GM12878 (cell line): ENCODE results near the gene PROC. TPM values are rescaled to one million over a fixed set of nuclear protein-coding genes. Genes with fewer than 3 reads are reported as not detected.
A peak's percentile ranks its signal among the peaks of the same experiment; 100 is the strongest.

Experiments used
- ATAC-seq: fragments of 200-7000 bp; cut with Tn5 transposase; 3 replicates; pipeline ENCODE4 v1.9.1; 2020; ENCODE audit warnings: mild to moderate bottlenecking, moderate library complexity
- BruUV-seq: library from RNA; stranded (reverse); fragments of 400-500 nt; replicated peaks from 2 replicates; lab custom pipeline; 2021; lab: Mats Ljungman, UMichigan
- CTCF ChIA-PET: fragments of 300-600 bp; sonication (Branson Sonifier 250); formaldehyde crosslinking; extraction: SDS; loops from one replicate; lab custom pipeline; 2021; ENCODE audit warnings: inconsistent platforms; lab: Yijun Ruan, JAX
- POLR2A ChIA-PET: fragments of 350-600 bp; formaldehyde crosslinking; extraction: SDS; loops from one replicate; lab custom pipeline; 2021; ENCODE audit warnings: inconsistent platforms; lab: Charles Lee
- RAD21 ChIA-PET: fragments of 300-600 bp; sonication (Branson Sonifier 250); formaldehyde crosslinking; loops from one replicate; lab custom pipeline; 2023; ENCODE audit warnings: antibody characterized with exemption; ENCODE audit not compliant: unreplicated experiment; lab: Charles Lee
- SMC1A ChIA-PET: fragments of 300-600 bp; sonication (Branson Sonifier 250); formaldehyde crosslinking; loops from one replicate; lab custom pipeline; 2023; ENCODE audit not compliant: unreplicated experiment, uncharacterized antibody; lab: Charles Lee
- DNase-seq: peaks from one replicate; pipeline ENCODE4 v3.0.0-alpha.2; 2011; ENCODE audit warnings: low read depth, low spot score
- FAIRE-seq: peaks from 3 replicates; lab custom pipeline; 2011; peaks lifted over from hg19 to GRCh38; lab: Jason Lieb, UNC
- H2AFZ ChIP-seq: 2 replicates; pipeline ENCODE4 v1.6.0; 2011; ENCODE audit warnings: low read depth, low read length, control low read depth; ENCODE audit not compliant: control insufficient read depth
- H3K27ac ChIP-seq: 2 replicates; pipeline ENCODE4 v1.5.1; 2011; ENCODE audit warnings: control low read depth; ENCODE audit not compliant: control insufficient read depth, insufficient read depth
- H3K27me3 ChIP-seq, 2 experiments: replicated peaks in 1 of 2; 2 replicates each; pipeline versions ENCODE4 v1.6.0 to v1.6.1; 2011; ENCODE audit warnings: low read length in 1 of 2; ENCODE audit not compliant: control insufficient read depth in 2 of 2, insufficient read depth in 2 of 2
- H3K36me3 ChIP-seq, 2 experiments: 2 replicates each; pipeline ENCODE4 v1.5.1; 2011; ENCODE audit warnings: low read length in 1 of 2; ENCODE audit not compliant: control insufficient read depth in 2 of 2, insufficient read depth in 2 of 2
- H3K4me1 ChIP-seq: 2 replicates; pipeline ENCODE4 v1.6.1; 2011; ENCODE audit warnings: mild to moderate bottlenecking, low read length, moderate library complexity, mixed read lengths; ENCODE audit not compliant: control insufficient read depth, insufficient read depth
- H3K4me2 ChIP-seq: 2 replicates; pipeline ENCODE4 v1.6.0; 2011; ENCODE audit warnings: control low read depth; ENCODE audit not compliant: control insufficient read depth, insufficient read depth
- H3K4me3 ChIP-seq: fragments of 200-600 bp; sonication (generic); 2 replicates; pipeline ENCODE4 v1.5.1; 2016
- H3K79me2 ChIP-seq: 2 replicates; pipeline ENCODE4 v1.6.0; 2011; ENCODE audit warnings: low read length; ENCODE audit not compliant: control insufficient read depth, insufficient read depth
- H3K9ac ChIP-seq: 2 replicates; pipeline ENCODE4 v1.8.0; 2011; ENCODE audit warnings: low read length, control low read depth, mixed read lengths; ENCODE audit not compliant: control insufficient read depth, insufficient read depth
- H3K9me3 ChIP-seq: replicated peaks from 3 replicates; pipeline ENCODE4 v1.5.1; 2011; ENCODE audit warnings: mild to moderate bottlenecking, low read length; ENCODE audit not compliant: control insufficient read depth, insufficient read depth
- H4K20me1 ChIP-seq: 2 replicates; pipeline ENCODE4 v1.6.0; 2011; ENCODE audit not compliant: control insufficient read depth, insufficient read depth
- BCL11A ChIP-seq: IDR thresholded peaks from 2 replicates; pipeline ENCODE4 v1.6.1; 2011; ENCODE audit warnings: low read depth, low read length
- CHD2 ChIP-seq: IDR thresholded peaks from 2 replicates; pipeline ENCODE4 v1.6.1; 2011; ENCODE audit warnings: low read depth, low read length, improper control_type of control experiment, borderline replicate concordance
- CHD4 ChIP-seq: fragments of 200-600 bp; sonication (generic); IDR thresholded peaks from 2 replicates; pipeline ENCODE4 v1.6.1; 2016; ENCODE audit warnings: mild to moderate bottlenecking
- IRF4 ChIP-seq: IDR thresholded peaks from 2 replicates; pipeline ENCODE4 v1.6.1; 2011; ENCODE audit warnings: low read depth, low read length
- MTA3 ChIP-seq: IDR thresholded peaks from 2 replicates; pipeline ENCODE4 v1.6.1; 2012; ENCODE audit warnings: low read length, inconsistent platforms, borderline replicate concordance
- NRF1 ChIP-seq: conservative IDR thresholded peaks from 2 replicates; pipeline ENCODE4 v1.6.1; 2011; ENCODE audit warnings: mild to moderate bottlenecking, low read depth, low read length, improper control_type of control experiment
- PAX5 ChIP-seq: IDR thresholded peaks from 2 replicates; pipeline ENCODE4 v1.6.1; 2011; ENCODE audit warnings: low read depth, low read length, borderline replicate concordance
- PML ChIP-seq: IDR thresholded peaks from 2 replicates; pipeline ENCODE4 v1.6.1; 2012; ENCODE audit warnings: low read length, inconsistent platforms
- RAD21 ChIP-seq: IDR thresholded peaks from 2 replicates; pipeline ENCODE4 v1.6.1; 2011; ENCODE audit warnings: mild to moderate bottlenecking, low read depth, low read length, moderate library complexity; ENCODE audit not compliant: insufficient read depth
- RB1 ChIP-seq: fragments of 450-650 bp; formaldehyde crosslinking; IDR thresholded peaks from 2 replicates; pipeline ENCODE4 v1.6.1; 2017; ENCODE audit warnings: mild to moderate bottlenecking, borderline replicate concordance
- SMAD5 ChIP-seq: IDR thresholded peaks from 2 replicates; pipeline ENCODE4 v1.6.1; 2016; ENCODE audit warnings: antibody characterized with exemption, low read depth
- SMARCA5 ChIP-seq: fragments of 450-650 bp; IDR thresholded peaks from 2 replicates; pipeline ENCODE4 v1.6.1; 2017; ENCODE audit warnings: mild to moderate bottlenecking
- SPI1 ChIP-seq: IDR thresholded peaks from 2 replicates; pipeline ENCODE4 v1.6.1; 2011; ENCODE audit warnings: low read depth, mild to moderate bottlenecking, low read length, moderate library complexity, borderline replicate concordance; ENCODE audit not compliant: insufficient read depth
- STAT1 ChIP-seq: fragments of 450-650 bp; conservative IDR thresholded peaks from 2 replicates; pipeline ENCODE4 v1.6.1; 2014; ENCODE audit warnings: antibody characterized with exemption, mild to moderate bottlenecking
- WGBS: methylation state at CpG from one replicate; pipeline ENCODE4 v1.1.6; 2016; ENCODE audit warnings: low lambda C conversion rate; ENCODE audit not compliant: insufficient replicate concordance, insufficient coverage; ENCODE audit errors: missing lambda C conversion rate; 5-methylcytosine and 5-hydroxymethylcytosine counted together
- in situ Hi-C: fragments of 300-500 bp; cut with MboI; formaldehyde crosslinking; loops from 9 replicates; pipeline ENCODE4 v1.14.3; 2018; ENCODE audit warnings: mixed read lengths
- intact Hi-C: fragments of 100-400 bp; cut with micrococcal nuclease; formaldehyde crosslinking; loops from one replicate; pipeline ENCODE4 v1.14.2; 2022; ENCODE audit not compliant: unreplicated experiment
- polyA plus RNA-seq, 11 experiments: library from polyadenylated mRNA; depleted of rRNA in 4 of 11; unstranded in 6 of 11; stranded (reverse) in 5 of 11; fragments of >200 nt; fragmentation: Nextera tagmentation in 4 of 11; fragmentation: Illumina TruSeq in 1 of 11; extraction: Ambion mirVana in 4 of 11; extraction: Trizol in 1 of 11; gene quantifications; 1 replicate in 1 of 11; 2 replicates in 10 of 11; pipeline versions ENCODE4 v1.2.1 to v1.2.3, GENCODE V29; 2011 to 2016; ENCODE audit warnings: inconsistent platforms in 2 of 11, missing spikeins in 2 of 11, low read depth in 1 of 11
- total RNA-seq, 4 experiments: library from RNA; depleted of rRNA in 3 of 4; stranded (reverse); fragments of >200 nt in 3 of 4; fragmentation: Illumina TruSeq in 1 of 4; extraction: Trizol in 1 of 4; gene quantifications; 2 replicates each; pipeline versions ENCODE4 v1.2.1 to v1.2.3, GENCODE V29; 2013 to 2021
- TF ChIP-seq, protein P1 (sequence below): IDR thresholded peaks from 2 replicates; pipeline ENCODE4 v1.6.1; 2011; ENCODE audit warnings: low read depth, mild to moderate bottlenecking, low read length, moderate library complexity, borderline replicate concordance; ENCODE audit errors: extremely low read depth
- TF ChIP-seq, protein P2 (sequence below): fragments of 450-650 bp; IDR thresholded peaks from 2 replicates; pipeline ENCODE4 v1.6.1; 2017; ENCODE audit warnings: mild to moderate bottlenecking, low read depth, inconsistent platforms; ENCODE audit not compliant: poor library complexity, severe bottlenecking

PROC gene
- total and polyA plus RNA-seq, 10 of the 15 experiments (the other 5 are each of a cell fraction or from before 2014, with no cell fraction given) = not detected

DNA sequence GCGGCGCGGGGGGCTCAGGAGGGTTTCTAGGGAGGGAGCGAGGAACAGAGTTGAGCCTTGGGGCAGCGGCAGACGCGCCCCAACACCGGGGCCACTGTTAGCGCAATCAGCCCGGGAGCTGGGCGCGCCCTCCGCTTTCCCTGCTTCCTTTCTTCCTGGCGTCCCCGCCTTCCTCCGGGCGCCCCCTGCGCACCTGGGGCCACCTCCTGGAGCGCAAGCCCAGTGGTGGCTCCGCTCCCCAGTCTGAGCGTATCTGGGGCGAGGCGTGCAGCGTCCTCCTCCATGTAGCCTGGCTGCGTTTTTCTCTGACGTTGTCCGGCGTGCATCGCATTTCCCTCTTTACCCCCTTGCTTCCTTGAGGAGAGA lies 5.2 kb downstream of the PROC start:
- Histone ChIP-seq H3K27ac (no peak overlapping the region), H3K4me3 (no peak overlapping the region), H4K20me1 (no peaks in the 10 kb centered on the region), H2AFZ (no peak overlapping the region), H3K9me3 (no peaks in the 10 kb centered on the region), H3K27me3 (peaks cover 4 to 6% of the 10 kb centered on the region in 2 experiments), H3K9ac (no peak overlapping the region), H3K79me2 (no peaks in the 10 kb centered on the region), H3K4me1 (no peaks in the 10 kb centered on the region), H3K36me3 (no peaks in the 10 kb centered on the region), H3K4me2 (0 out of 2 replicates have a peak overlapping the region, but pooled peaks have one; percentile 38)
- TF ChIP-seq CHD2 (no peak), PAX5 (no peak), MTA3 (no peak), RAD21 (no peak), SMAD5 (no peak)
- DNase-seq (no peak), FAIRE-seq (no peak), ATAC-seq (peak; percentile 13; the same call in 2 of the 3 replicates)
- no TSS peak for BruUV-seq
- CTCF ChIA-PET = no interaction called here
- under 1% methylated on average over 27 of the region's 29 CpGs for WGBS
- SMC1A ChIA-PET = no interaction called here
- in situ Hi-C loops = no loop called here
- POLR2A ChIA-PET = no interaction called here
- intact Hi-C loops = no loop called here
- RAD21 ChIA-PET = no interaction called here

DNA sequence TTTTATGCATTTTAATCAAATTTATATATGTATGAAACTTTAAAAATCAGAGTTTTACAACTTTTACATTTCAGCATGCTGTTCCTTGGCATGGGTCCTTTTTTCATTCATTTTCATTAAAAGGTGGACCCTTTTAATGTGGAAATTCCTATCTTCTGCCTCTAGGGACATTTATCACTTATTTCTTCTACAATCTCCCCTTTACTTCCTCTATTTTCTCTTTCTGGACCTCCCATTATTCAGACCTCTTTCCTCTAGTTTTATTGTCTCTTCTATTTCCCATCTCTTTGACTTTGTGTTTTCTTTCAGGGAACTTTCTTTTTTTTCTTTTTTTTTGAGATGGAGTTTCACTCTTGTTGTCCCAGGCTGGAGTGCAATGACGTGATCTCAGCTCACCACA lies 5.7 kb downstream of the PROC start:
- Histone ChIP-seq H3K4me3 (no peak overlapping the region), H3K4me1 (no peaks in the 10 kb centered on the region), H3K79me2 (no peaks in the 10 kb centered on the region), H3K27me3 (peaks cover 4 to 6% of the 10 kb centered on the region in 2 experiments)
- RAD21 ChIA-PET = no interaction called here
- FAIRE-seq = no peak
- no peak for DNase-seq
- CTCF ChIA-PET = no interaction called here
- POLR2A ChIA-PET = no interaction called here
- TF ChIP-seq, protein P1, sequence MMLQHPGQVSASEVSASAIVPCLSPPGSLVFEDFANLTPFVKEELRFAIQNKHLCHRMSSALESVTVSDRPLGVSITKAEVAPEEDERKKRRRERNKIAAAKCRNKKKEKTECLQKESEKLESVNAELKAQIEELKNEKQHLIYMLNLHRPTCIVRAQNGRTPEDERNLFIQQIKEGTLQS = no peak
- no peak for TF ChIP-seq SPI1
- TF ChIP-seq IRF4 = no peak
- TF ChIP-seq BCL11A = no peak
- no peak for TF ChIP-seq SMARCA5
- TF ChIP-seq RB1 = no peak
- TF ChIP-seq NRF1 = no peak
- no peak for TF ChIP-seq PML
- TF ChIP-seq, protein P2, sequence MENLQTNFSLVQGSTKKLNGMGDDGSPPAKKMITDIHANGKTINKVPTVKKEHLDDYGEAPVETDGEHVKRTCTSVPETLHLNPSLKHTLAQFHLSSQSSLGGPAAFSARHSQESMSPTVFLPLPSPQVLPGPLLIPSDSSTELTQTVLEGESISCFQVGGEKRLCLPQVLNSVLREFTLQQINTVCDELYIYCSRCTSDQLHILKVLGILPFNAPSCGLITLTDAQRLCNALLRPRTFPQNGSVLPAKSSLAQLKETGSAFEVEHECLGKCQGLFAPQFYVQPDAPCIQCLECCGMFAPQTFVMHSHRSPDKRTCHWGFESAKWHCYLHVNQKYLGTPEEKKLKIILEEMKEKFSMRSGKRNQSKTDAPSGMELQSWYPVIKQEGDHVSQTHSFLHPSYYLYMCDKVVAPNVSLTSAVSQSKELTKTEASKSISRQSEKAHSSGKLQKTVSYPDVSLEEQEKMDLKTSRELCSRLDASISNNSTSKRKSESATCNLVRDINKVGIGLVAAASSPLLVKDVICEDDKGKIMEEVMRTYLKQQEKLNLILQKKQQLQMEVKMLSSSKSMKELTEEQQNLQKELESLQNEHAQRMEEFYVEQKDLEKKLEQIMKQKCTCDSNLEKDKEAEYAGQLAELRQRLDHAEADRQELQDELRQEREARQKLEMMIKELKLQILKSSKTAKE = no peak
- TF ChIP-seq STAT1 = no peak
- no peak for TF ChIP-seq CHD4
- TF ChIP-seq, all 136 proteins: peak for 0
- WGBS = 0% methylated on average over 1 of the region's 1 CpG
- Histone ChIP-seq H3K9me3 (no peaks in the 10 kb centered on the region), H3K27ac (no peak overlapping the region), H2AFZ (no peak overlapping the region), H4K20me1 (no peaks in the 10 kb centered on the region), H3K4me2 (no peak overlapping the region), H3K36me3 (no peaks in the 10 kb centered on the region), H3K9ac (no peak overlapping the region)
- intact Hi-C loops (no loop called here), in situ Hi-C loops (no loop called here)
- ATAC-seq = no peak
- SMC1A ChIA-PET = interaction anchor here (1.4 kb wide), 1 partner anchor 10 kb away, joined by 4 read pairs; no protein-coding TSS in a partner anchor
- BruUV-seq = no TSS peak
